Gastroesophageal sphincter (tissue), 4 donors: Measurements from ENCODE around the gene SLC25A13. TPM values are rescaled to one million over a fixed set of nuclear protein-coding genes. Genes with fewer than 3 reads are reported as not detected.

Experiments used
- ATAC-seq: fragments of 150-250 bp; one replicate; pipeline ENCODE4 v1.9.1; 2016; ENCODE audit warnings: mild to moderate bottlenecking, moderate library complexity
- H3K27ac ChIP-seq, 4 donors: fragments of 200-600 bp; sonication (generic) in 3 of 4; 1 replicate in 3 of 4; 2 replicates in 1 of 4; pipeline ENCODE4 v1.5.1; 2016 to 2019
- H3K27me3 ChIP-seq: fragments of 200-600 bp; sonication (generic); one replicate; pipeline ENCODE4 v1.5.1; 2019
- H3K36me3 ChIP-seq, 2 donors: fragments of 200-600 bp; sonication (generic); one replicate each; pipeline ENCODE4 v1.5.1; 2019; ENCODE audit warnings: control low read depth in 1 of 2
- H3K4me1 ChIP-seq, 3 donors: fragments of 200-600 bp; sonication (generic); 1 replicate in 2 of 3; 2 replicates in 1 of 3; pipeline ENCODE4 v1.5.1; 2016 to 2019; ENCODE audit warnings: control low read depth in 2 of 3
- H3K4me3 ChIP-seq, 2 donors: fragments of 200-600 bp; sonication (generic); one replicate each; pipeline ENCODE4 v1.5.1; 2019; ENCODE audit warnings: mild to moderate bottlenecking in 1 of 2, moderate library complexity in 1 of 2
- H3K9me3 ChIP-seq, 3 donors: fragments of 200-600 bp; sonication (generic); one replicate each; pipeline ENCODE4 v1.5.1; 2017 to 2019; ENCODE audit warnings: control low read depth in 2 of 3
- EP300 ChIP-seq: sonication (generic); formaldehyde crosslinking; IDR thresholded peaks from one replicate; pipeline ENCODE4 v1.6.1; 2017; ENCODE audit warnings: antibody characterized with exemption, mild to moderate bottlenecking
- POLR2A ChIP-seq, 2 donors: fragments of 450-650 bp; IDR thresholded peaks; one replicate each; pipeline ENCODE4 v1.6.1; 2017; ENCODE audit warnings: antibody characterized with exemption in 2 of 2, mild to moderate bottlenecking in 2 of 2, moderate library complexity in 1 of 2
- POLR2AphosphoS5 ChIP-seq: sonication (generic); formaldehyde crosslinking; IDR thresholded peaks from one replicate; pipeline ENCODE4 v1.6.1; 2017; ENCODE audit warnings: antibody characterized with exemption
- WGBS, 2 donors: methylation state at CpG; one replicate each; pipeline ENCODE4 v1.1.5; 2018; ENCODE audit warnings: low coverage in 1 of 2; 5-methylcytosine and 5-hydroxymethylcytosine counted together
- total RNA-seq, 4 donors: library from RNA; depleted of rRNA; stranded (reverse); fragments of >200 nt; gene quantifications; one replicate each; pipeline ENCODE4 v1.1.0, GENCODE V29; 2016
- TF ChIP-seq, protein P1 (sequence below), 4 experiments: fragments of 200-600 bp in 2 of 4; fragments of 450-650 bp in 2 of 4; sonication (generic) in 1 of 4; IDR thresholded peaks; one replicate each; pipeline ENCODE4 v1.5.1; 2017 to 2019; ENCODE audit warnings: antibody characterized with exemption in 4 of 4, mild to moderate bottlenecking in 2 of 4, moderate library complexity in 2 of 4

SLC25A13 gene
- total RNA-seq, 4 donors from 2014 or later, result 19.0 to 42.0 (median 28.0) TPM

- 86% methylated on average over 1 of the region's 2 CpGs; no CpG with 5 or more reads in 1 of the 2 donors for whole genome bisulfite sequencing, 2 donors
- no peak for ATAC-seq
- peaks cover 0 to 47% (median 0%) of the 10 kb centered on the region in 3 donors for H3K4me1 ChIP-seq
- H3K4me3 ChIP-seq, result no peak overlapping the region
- H3K36me3 ChIP-seq, result peaks cover 0 to 3% of the 10 kb centered on the region in 2 donors
- no peak overlapping the region for H3K27ac ChIP-seq
- no peaks in the 10 kb centered on the region for H3K9me3 ChIP-seq
- no peaks in the 10 kb centered on the region for H3K27me3 ChIP-seq
- no peak for TF ChIP-seq EP300
- TF ChIP-seq, protein P1, sequence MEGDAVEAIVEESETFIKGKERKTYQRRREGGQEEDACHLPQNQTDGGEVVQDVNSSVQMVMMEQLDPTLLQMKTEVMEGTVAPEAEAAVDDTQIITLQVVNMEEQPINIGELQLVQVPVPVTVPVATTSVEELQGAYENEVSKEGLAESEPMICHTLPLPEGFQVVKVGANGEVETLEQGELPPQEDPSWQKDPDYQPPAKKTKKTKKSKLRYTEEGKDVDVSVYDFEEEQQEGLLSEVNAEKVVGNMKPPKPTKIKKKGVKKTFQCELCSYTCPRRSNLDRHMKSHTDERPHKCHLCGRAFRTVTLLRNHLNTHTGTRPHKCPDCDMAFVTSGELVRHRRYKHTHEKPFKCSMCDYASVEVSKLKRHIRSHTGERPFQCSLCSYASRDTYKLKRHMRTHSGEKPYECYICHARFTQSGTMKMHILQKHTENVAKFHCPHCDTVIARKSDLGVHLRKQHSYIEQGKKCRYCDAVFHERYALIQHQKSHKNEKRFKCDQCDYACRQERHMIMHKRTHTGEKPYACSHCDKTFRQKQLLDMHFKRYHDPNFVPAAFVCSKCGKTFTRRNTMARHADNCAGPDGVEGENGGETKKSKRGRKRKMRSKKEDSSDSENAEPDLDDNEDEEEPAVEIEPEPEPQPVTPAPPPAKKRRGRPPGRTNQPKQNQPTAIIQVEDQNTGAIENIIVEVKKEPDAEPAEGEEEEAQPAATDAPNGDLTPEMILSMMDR (IDR thresholded peaks at IDR 0.05), result no peak
- TF ChIP-seq POLR2A (IDR thresholded peaks at IDR 0.05), result no peak
- no peak for TF ChIP-seq POLR2AphosphoS5
Observed at GRCh38 chr7:96305915-96306314, 16.0 kb downstream of the SLC25A13 start.

DNA sequence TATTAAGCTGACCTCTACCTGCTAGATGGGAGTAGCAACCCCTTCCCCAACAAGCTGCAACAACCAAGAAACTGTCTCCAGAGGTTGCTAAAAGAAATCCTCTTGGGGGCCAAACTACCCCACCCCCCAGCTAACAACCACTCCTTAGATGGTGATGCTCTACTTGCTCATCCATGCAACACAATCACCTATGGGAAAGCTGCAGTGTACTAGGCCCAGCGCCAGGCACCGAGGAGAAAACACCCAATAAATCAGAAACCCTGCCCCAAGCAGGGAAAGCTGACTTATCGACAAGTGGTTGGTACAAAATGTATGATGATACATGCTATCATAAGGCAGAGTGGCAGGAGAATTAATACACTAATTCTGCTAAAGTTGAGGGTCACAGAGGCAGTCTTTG lies 17.3 kb downstream of the SLC25A13 start:
- H3K4me3 ChIP-seq, result no peak overlapping the region
- TF ChIP-seq, protein P1 (IDR thresholded peaks at IDR 0.05), result no peak
- TF ChIP-seq POLR2A (IDR thresholded peaks at IDR 0.05) (no peak), EP300 (no peak), POLR2AphosphoS5 (no peak)
- H3K27ac ChIP-seq, result no peak overlapping the region
- no peaks in the 10 kb centered on the region for H3K27me3 ChIP-seq
- peaks cover 0 to 46% (median 3%) of the 10 kb centered on the region in 3 donors for H3K4me1 ChIP-seq
- peaks cover 0 to 3% of the 10 kb centered on the region in 2 donors for H3K36me3 ChIP-seq
- 86 to 89% methylated on average over 3 of the region's 3 CpGs for WGBS, 2 donors
- ATAC-seq, result no peak
- H3K9me3 ChIP-seq, result no peaks in the 10 kb centered on the region

- no peak for ATAC-seq
- TF ChIP-seq EP300 (no peak), POLR2A (IDR thresholded peaks at IDR 0.05) (no peak)
- TF ChIP-seq, protein P1 (IDR thresholded peaks at IDR 0.05), result no peak
- Histone ChIP-seq H3K4me3 (no peak overlapping the region), H3K9me3 (no peaks in the 10 kb centered on the region), H3K27ac (no peak overlapping the region), H3K4me1 (peaks cover 0 to 42% (median 3%) of the 10 kb centered on the region in 3 donors), H3K27me3 (no peaks in the 10 kb centered on the region), H3K36me3 (peaks cover 0 to 3% of the 10 kb centered on the region in 2 donors)
- 79 to 82% methylated on average over 3 to 4 of the region's 5 CpGs for WGBS, 2 donors
Observed at GRCh38 chr7:96303686-96304443, 18.0 kb downstream of the SLC25A13 start.

DNA sequence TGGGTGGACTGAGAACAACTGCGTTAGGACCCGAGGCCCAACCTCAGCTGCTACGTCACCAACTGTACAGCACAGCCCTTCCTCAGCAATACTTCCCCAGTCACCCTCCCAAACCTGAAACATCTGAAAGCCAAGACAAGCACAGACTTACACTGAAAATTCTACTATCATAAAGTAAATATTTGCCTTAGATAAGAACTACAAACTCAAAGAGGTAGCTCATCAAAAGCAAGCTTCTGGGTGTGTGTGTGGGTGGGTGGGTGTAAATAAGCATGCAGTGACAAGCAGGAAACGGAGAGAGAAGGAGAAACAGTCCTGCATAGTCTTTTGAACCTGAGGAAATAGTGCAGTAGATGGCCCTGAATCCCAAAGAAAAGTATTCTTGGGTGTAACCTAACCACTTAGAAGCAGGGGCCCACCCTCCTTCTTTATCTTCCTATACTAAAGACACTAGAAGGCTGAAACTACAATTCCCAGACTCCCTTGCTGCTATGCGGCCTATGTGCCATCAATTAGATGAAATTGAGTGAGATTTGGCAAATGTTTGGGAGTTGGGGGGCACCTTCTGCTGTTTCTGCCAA lies 18.7 kb downstream of the SLC25A13 start:
- Histone ChIP-seq H3K27ac (no peak overlapping the region), H3K27me3 (no peaks in the 10 kb centered on the region), H3K36me3 (peaks cover 0 to 3% of the 10 kb centered on the region in 2 donors), H3K9me3 (no peaks in the 10 kb centered on the region), H3K4me1 (peaks cover 0 to 42% (median 3%) of the 10 kb centered on the region in 3 donors), H3K4me3 (no peak overlapping the region)
- WGBS, 2 donors, result 67 to 90% methylated on average over 4 of the region's 5 CpGs
- ATAC-seq, result no peak
- TF ChIP-seq EP300, result no peak
- no peak for TF ChIP-seq POLR2A (IDR thresholded peaks at IDR 0.05)
- TF ChIP-seq, protein P1 (IDR thresholded peaks at IDR 0.05), result no peak
- no peak for TF ChIP-seq POLR2AphosphoS5
